H1 (cell line): ENCODE results near the gene NLK. TPM values are rescaled to one million over a fixed set of nuclear protein-coding genes. Genes with fewer than 3 reads are reported as not detected.

Experiments
- RAD21 ChIP-seq, 2 experiments: IDR thresholded peaks in 1 of 2; conservative IDR thresholded peaks in 1 of 2; 2 replicates each; pipeline ENCODE4 v1.6.1; 2011; ENCODE audit warnings: low read depth in 2 of 2, low read length in 2 of 2, improper control_type of control experiment in 1 of 2, inconsistent platforms in 1 of 2, mild to moderate bottlenecking in 1 of 2, moderate library complexity in 1 of 2
- RNF2 ChIP-seq: fragments of 200-900, 300-1000 bp; sonication (generic); IDR thresholded peaks from 2 replicates; pipeline ENCODE4 v1.7.1; 2016; ENCODE audit warnings: borderline replicate concordance, low read depth, mild to moderate bottlenecking, antibody characterized with exemption, low read length; ENCODE audit not compliant: poor library complexity, severe bottlenecking; ENCODE audit errors: missing control alignments
- polyA plus RNA-seq, 7 experiments: library from polyadenylated mRNA; depleted of rRNA in 3 of 7; stranded (reverse) in 5 of 7; unstranded in 2 of 7; fragments of >200 nt in 5 of 7; fragments of 200-250 nt in 2 of 7; gene quantifications; 1 replicate in 5 of 7; 2 replicates in 1 of 7; 4 replicates in 1 of 7; pipeline versions ENCODE4 v1.2.1 to v1.2.3, GENCODE V29; 2011 to 2013; ENCODE audit warnings: missing spikeins in 2 of 7, mixed read lengths in 2 of 7
- total RNA-seq: library from RNA; stranded (reverse); fragmentation: NEBNext Ultra II Directional; extraction: Animal tissue kit (Norgen Biotek cat#: 25700); gene quantifications from 2 replicates; pipeline ENCODE4 v1.2.1, GENCODE V29; 2021

Gene NLK
- total and polyA plus RNA-seq, 2 of the 8 experiments (the other 6 are each of a cell fraction or from before 2014, with no cell fraction given), result 30.8 to 49.9 TPM

DNA sequence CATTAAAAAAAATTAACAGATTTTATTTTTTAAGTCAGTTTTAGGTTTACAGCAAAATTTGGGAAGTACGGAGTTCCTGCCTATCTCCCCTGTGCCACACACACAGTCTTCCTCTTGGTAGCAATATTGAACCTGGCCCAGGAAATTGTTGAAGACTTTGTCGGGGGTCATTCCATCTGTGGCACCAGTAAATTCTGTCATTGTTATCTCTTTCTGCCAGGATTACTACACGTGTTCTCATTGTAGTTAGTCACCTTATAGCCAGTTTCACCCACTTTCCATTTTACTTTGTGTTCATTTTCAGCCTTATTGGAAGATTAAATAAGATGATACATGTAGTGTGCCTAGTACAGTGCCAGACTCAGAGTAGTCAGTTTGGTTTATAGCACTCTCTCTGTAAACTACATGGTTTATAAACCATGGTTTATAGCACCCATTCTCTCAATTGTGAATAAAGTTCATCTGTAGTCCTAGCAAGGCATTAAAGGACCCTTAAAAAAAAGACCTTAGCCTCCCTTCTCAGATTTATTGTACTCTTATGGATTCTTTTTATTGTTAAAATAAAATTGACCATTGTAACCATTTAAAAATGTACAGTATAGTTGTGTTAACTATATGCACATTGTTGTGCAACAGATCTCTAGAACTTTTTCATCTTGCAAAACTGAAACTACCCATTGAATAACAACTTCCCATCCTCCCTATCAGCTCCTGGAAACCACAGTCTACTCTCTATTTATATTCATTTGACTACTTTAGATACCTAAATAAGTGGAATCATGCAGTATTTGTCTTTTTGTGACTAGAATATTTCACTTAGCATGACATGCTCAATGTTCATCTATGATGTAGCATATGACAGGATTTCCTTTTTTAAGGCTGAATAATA lies 36.1 kb downstream of the NLK start (continued):
- TF ChIP-seq RNF2 (no peak), RAD21 (IDR thresholded peaks at IDR 0.05 in 1 of 2, conservative IDR thresholded peaks at IDR 0.05 in 1 of 2; ENCODE audit: low read depth in 2 of 2, low read length in 2 of 2) (no peak)
